Ectodermal cell (in vitro differentiated cells): ENCODE results near the gene TP53RK. TPM values are rescaled to one million over a fixed set of nuclear protein-coding genes. Genes with fewer than 3 reads are reported as not detected.

Experiments
- H3K27ac ChIP-seq: 2 replicates; pipeline ENCODE4 v1.7.0; 2013; ENCODE audit warnings: mild to moderate bottlenecking, low read depth, low read length; ENCODE audit not compliant: insufficient read depth, poor library complexity, severe bottlenecking
- H3K27me3 ChIP-seq: 2 replicates; pipeline ENCODE4 v1.7.0; 2013; ENCODE audit warnings: mild to moderate bottlenecking, low read length; ENCODE audit not compliant: insufficient read depth, control insufficient read depth, poor library complexity, severe bottlenecking
- H3K36me3 ChIP-seq: one replicate; pipeline ENCODE4 v1.7.0; 2013; ENCODE audit warnings: low read length; ENCODE audit not compliant: control insufficient read depth, insufficient read depth
- H3K4me1 ChIP-seq: one replicate; pipeline ENCODE4 v1.7.0; 2013; ENCODE audit warnings: low read length; ENCODE audit not compliant: control insufficient read depth, insufficient read depth
- H3K4me3 ChIP-seq: 2 replicates; pipeline ENCODE4 v1.7.0; 2013; ENCODE audit warnings: low read depth, low read length, control low read depth; ENCODE audit not compliant: insufficient read depth
- H3K9me3 ChIP-seq: 2 replicates; pipeline ENCODE4 v1.7.0; 2013; ENCODE audit warnings: mild to moderate bottlenecking, low read length, moderate library complexity; ENCODE audit not compliant: control insufficient read depth
- WGBS, 2 experiments: methylation state at CpG; one replicate each; pipeline ENCODE4 v1.1.7; 2013; ENCODE audit warnings: missing lambda C conversion rate in 2 of 2; 5-methylcytosine and 5-hydroxymethylcytosine counted together
- polyA plus RNA-seq, 4 experiments: library from polyadenylated mRNA; stranded (reverse); fragments of 50-300 nt; gene quantifications; one replicate each; pipeline ENCODE4 v1.2.3, GENCODE V29; 2013

The TP53RK gene
- polyA plus RNA-seq (2013, experiment 1 of 4), result 21.2 TPM
- 20.2 TPM for polyA plus RNA-seq (2013, experiment 2 of 4)
- 12.4 TPM for polyA plus RNA-seq (2013, experiment 3 of 4)
- polyA plus RNA-seq (2013, experiment 4 of 4), result 16.1 TPM

GRCh38 chr20:46689082-46689753 lies at the start of gene TP53RK:
Gene TP53RK (minus strand): TSS chr20:46689444. CDS start chr20:46689414, 30 bp downstream.
- Histone ChIP-seq H3K27ac (peak within 1 kb of the TSS; percentile 87), H3K36me3 (peaks cover 10% of the 10 kb centered on the region), H3K9me3 (no peaks in the 10 kb centered on the region), H3K4me1 (peaks cover 5% of the 10 kb centered on the region), H3K4me3 (peak within 1 kb of the TSS; percentile 67), H3K27me3 (no peaks in the 10 kb centered on the region)
- 0% methylated on average over 71 of the region's 71 CpGs for WGBS, 2 experiments

GRCh38 chr20:46735436-46735835 lies 46.2 kb upstream of the TP53RK start:
- H3K9me3 ChIP-seq, result no peaks in the 10 kb centered on the region
- 93 to 97% methylated on average over 2 of the region's 2 CpGs for WGBS, 2 experiments
- no peak overlapping the region for H3K27ac ChIP-seq
- no peak overlapping the region for H3K4me3 ChIP-seq
- no peaks in the 10 kb centered on the region for H3K36me3 ChIP-seq
- H3K27me3 ChIP-seq, result no peaks in the 10 kb centered on the region
- H3K4me1 ChIP-seq, result no peaks in the 10 kb centered on the region

GRCh38 chr20:46731770-46732169 lies 42.5 kb upstream of the TP53RK start:
- Histone ChIP-seq H3K9me3 (no peaks in the 10 kb centered on the region), H3K36me3 (no peaks in the 10 kb centered on the region), H3K4me1 (no peaks in the 10 kb centered on the region), H3K27ac (no peak overlapping the region), H3K27me3 (no peaks in the 10 kb centered on the region), H3K4me3 (no peak overlapping the region)
- WGBS, 2 experiments, result 85 to 90% methylated on average over 4 of the region's 4 CpGs

GRCh38 chr20:46725186-46726165 lies 36.2 kb upstream of the TP53RK start:
- Histone ChIP-seq H3K4me1 (no peaks in the 10 kb centered on the region), H3K27me3 (no peaks in the 10 kb centered on the region), H3K4me3 (no peak overlapping the region), H3K27ac (no peak overlapping the region), H3K36me3 (no peaks in the 10 kb centered on the region), H3K9me3 (no peaks in the 10 kb centered on the region)
- 95% methylated on average over 27 of the region's 27 CpGs for whole genome bisulfite sequencing, 2 experiments

- Histone ChIP-seq H3K36me3 (peaks cover 7% of the 10 kb centered on the region), H3K4me3 (no peak overlapping the region), H3K4me1 (no peaks in the 10 kb centered on the region), H3K27ac (no peak overlapping the region), H3K9me3 (no peaks in the 10 kb centered on the region), H3K27me3 (no peaks in the 10 kb centered on the region)
- 61 to 72% methylated on average over 1 of the region's 1 CpG for WGBS, 2 experiments
Measured at GRCh38 chr20:46724343-46724959, 35.2 kb upstream of the TP53RK start.

GRCh38 chr20:46723039-46723438 lies 33.8 kb upstream of the TP53RK start:
- no peaks in the 10 kb centered on the region for H3K9me3 ChIP-seq
- no peaks in the 10 kb centered on the region for H3K4me1 ChIP-seq
- WGBS, 2 experiments, result 88 to 90% methylated on average over 1 of the region's 1 CpG
- no peak overlapping the region for H3K27ac ChIP-seq
- no peaks in the 10 kb centered on the region for H3K27me3 ChIP-seq
- H3K36me3 ChIP-seq, result peaks cover 7% of the 10 kb centered on the region
- no peak overlapping the region for H3K4me3 ChIP-seq

GRCh38 chr20:46722450-46722849 lies 33.2 kb upstream of the TP53RK start:
- H3K27ac ChIP-seq, result no peak overlapping the region
- H3K27me3 ChIP-seq, result no peaks in the 10 kb centered on the region
- H3K4me1 ChIP-seq, result no peaks in the 10 kb centered on the region
- H3K9me3 ChIP-seq, result no peaks in the 10 kb centered on the region
- H3K36me3 ChIP-seq, result peaks cover 7% of the 10 kb centered on the region
- WGBS, 2 experiments, result 93 to 96% methylated on average over 2 of the region's 2 CpGs
- H3K4me3 ChIP-seq, result no peak overlapping the region

GRCh38 chr20:46721476-46721875 lies 32.2 kb upstream of the TP53RK start:
- WGBS, 2 experiments, result 88 to 97% methylated on average over 1 of the region's 1 CpG
- peaks cover 7% of the 10 kb centered on the region for H3K36me3 ChIP-seq
- H3K27me3 ChIP-seq, result no peaks in the 10 kb centered on the region
- no peaks in the 10 kb centered on the region for H3K4me1 ChIP-seq
- H3K9me3 ChIP-seq, result no peaks in the 10 kb centered on the region
- H3K27ac ChIP-seq, result no peak overlapping the region
- no peak overlapping the region for H3K4me3 ChIP-seq

GRCh38 chr20:46720776-46721425 lies 31.7 kb upstream of the TP53RK start:
- Histone ChIP-seq H3K27me3 (no peaks in the 10 kb centered on the region), H3K36me3 (peaks cover 7% of the 10 kb centered on the region), H3K27ac (no peak overlapping the region), H3K9me3 (no peaks in the 10 kb centered on the region), H3K4me1 (no peaks in the 10 kb centered on the region), H3K4me3 (no peak overlapping the region)
